Mucosa of descending colon (tissue), 3 donors: ENCODE data around the gene ATG2B. TPM values are rescaled to one million over a fixed set of nuclear protein-coding genes. Genes with fewer than 3 reads are reported as not detected.
A peak's percentile ranks its signal among the peaks of the same experiment; 100 is the strongest.

Source experiments
- ATAC-seq: fragments of 200-7000 bp; cut with Tn5 transposase; one replicate; pipeline ENCODE4 v1.9.1; 2020; ENCODE audit warnings: mild to moderate bottlenecking, moderate library complexity
- DNase-seq, 3 donors: peaks; one replicate each; pipeline ENCODE4 v3.0.0-alpha.2; 2020
- H3K36me3 ChIP-seq: fragments of 200-600 bp; one replicate; pipeline ENCODE4 v1.8.0; 2021; ENCODE audit warnings: low read depth, mild to moderate bottlenecking
- H3K4me1 ChIP-seq: fragments of 200-600 bp; one replicate; pipeline ENCODE4 v1.8.0; 2021; ENCODE audit warnings: low read depth, mild to moderate bottlenecking
- H3K4me3 ChIP-seq: fragments of 200-600 bp; one replicate; pipeline ENCODE4 v1.8.0; 2021; ENCODE audit warnings: mild to moderate bottlenecking
- H3K9me3 ChIP-seq: fragments of 200-600 bp; one replicate; pipeline ENCODE4 v1.8.0; 2021; ENCODE audit warnings: mild to moderate bottlenecking
- intact Hi-C, 2 donors: fragments of 100-400 bp; cut with DNase I in 1 of 2; cut with micrococcal nuclease in 1 of 2; formaldehyde crosslinking; loops; one replicate each; pipeline versions ENCODE4 v1.11.0 to v1.11.1; 2022; cut with DNase I, micrococcal nuclease
- total RNA-seq, 3 donors: library from RNA; stranded (reverse); fragmentation: NEBNext Ultra II Directional in 2 of 3; extraction: Animal tissue kit (Norgen Biotek cat#: 25700) in 2 of 3; gene quantifications; one replicate each; pipeline versions ENCODE4 v1.2.1 to v1.2.4, GENCODE V29; 2021 to 2023
- TF ChIP-seq, protein P1 (sequence below): fragments of 200-600 bp; IDR thresholded peaks from one replicate; pipeline ENCODE4 v1.8.0; 2022; ENCODE audit warnings: antibody characterized with exemption, mild to moderate bottlenecking
- donor health status: DM: no; HTN: no; CAD: no; lungs with moderate emphysema.
- donor health status: DM: no; HTN: no; CAD: no.
- donor health status: DM: no; HTN: yes; CAD: no.

The ATG2B gene
- total RNA-seq, 3 donors from 2014 or later = 22.1 to 35.9 (median 24.2) TPM

DNA sequence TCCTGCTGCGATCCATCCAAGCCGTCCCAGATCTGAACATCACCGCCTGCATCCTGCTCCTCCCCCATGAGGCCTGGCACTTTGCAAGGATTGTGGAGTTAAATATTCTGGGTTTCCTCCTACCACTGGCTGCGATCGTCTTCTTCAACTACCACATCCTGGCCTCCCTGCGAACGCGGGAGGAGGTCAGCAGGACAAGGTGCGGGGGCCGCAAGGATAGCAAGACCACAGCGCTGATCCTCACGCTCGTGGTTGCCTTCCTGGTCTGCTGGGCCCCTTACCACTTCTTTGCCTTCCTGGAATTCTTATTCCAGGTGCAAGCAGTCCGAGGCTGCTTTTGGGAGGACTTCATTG is 99.0 kb downstream of the ATG2B start:
- Histone ChIP-seq H3K4me3 (no peak overlapping the region), H3K9me3 (no peaks in the 10 kb centered on the region), H3K36me3 (no peaks in the 10 kb centered on the region), H3K4me1 (peaks cover 19% of the 10 kb centered on the region)
- no peak for DNase-seq
- TF ChIP-seq, protein P1, sequence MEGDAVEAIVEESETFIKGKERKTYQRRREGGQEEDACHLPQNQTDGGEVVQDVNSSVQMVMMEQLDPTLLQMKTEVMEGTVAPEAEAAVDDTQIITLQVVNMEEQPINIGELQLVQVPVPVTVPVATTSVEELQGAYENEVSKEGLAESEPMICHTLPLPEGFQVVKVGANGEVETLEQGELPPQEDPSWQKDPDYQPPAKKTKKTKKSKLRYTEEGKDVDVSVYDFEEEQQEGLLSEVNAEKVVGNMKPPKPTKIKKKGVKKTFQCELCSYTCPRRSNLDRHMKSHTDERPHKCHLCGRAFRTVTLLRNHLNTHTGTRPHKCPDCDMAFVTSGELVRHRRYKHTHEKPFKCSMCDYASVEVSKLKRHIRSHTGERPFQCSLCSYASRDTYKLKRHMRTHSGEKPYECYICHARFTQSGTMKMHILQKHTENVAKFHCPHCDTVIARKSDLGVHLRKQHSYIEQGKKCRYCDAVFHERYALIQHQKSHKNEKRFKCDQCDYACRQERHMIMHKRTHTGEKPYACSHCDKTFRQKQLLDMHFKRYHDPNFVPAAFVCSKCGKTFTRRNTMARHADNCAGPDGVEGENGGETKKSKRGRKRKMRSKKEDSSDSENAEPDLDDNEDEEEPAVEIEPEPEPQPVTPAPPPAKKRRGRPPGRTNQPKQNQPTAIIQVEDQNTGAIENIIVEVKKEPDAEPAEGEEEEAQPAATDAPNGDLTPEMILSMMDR = no peak
- no peak for ATAC-seq
- intact Hi-C loops = no loop called here

DNA sequence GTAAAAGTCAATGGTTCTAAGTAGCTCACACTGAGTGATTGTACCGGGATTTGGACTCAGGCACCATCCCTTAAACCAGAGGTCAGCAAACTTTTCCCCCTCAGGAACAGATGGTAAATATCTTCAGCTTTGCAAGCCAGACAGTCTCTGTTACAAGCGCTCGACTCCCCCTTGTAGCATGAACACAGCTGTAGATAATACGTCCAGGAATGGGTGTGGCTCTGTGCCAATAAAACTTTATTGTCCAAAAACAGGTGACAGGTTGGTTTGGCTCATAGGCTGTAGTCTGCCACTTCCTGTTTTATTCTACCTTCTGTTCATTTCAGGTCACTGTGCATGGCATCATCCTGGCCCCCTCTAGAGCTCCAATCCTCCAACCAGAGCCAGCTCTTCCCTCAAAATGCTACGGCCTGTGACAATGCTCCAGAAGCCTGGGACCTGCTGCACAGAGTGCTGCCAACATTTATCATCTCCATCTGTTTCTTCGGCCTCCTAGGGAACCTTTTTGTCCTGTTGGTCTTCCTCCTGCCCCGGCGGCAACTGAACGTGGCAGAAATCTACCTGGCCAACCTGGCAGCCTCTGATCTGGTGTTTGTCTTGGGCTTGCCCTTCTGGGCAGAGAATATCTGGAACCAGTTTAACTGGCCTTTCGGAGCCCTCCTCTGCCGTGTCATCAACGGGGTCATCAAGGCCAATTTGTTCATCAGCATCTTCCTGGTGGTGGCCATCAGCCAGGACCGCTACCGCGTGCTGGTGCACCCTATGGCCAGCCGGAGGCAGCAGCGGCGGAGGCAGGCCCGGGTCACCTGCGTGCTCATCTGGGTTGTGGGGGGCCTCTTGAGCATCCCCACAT is 99.6 kb downstream of the ATG2B start:
- TF ChIP-seq, protein P1 = no peak
- intact Hi-C loops = no loop called here
- Histone ChIP-seq H3K9me3 (no peaks in the 10 kb centered on the region), H3K36me3 (no peaks in the 10 kb centered on the region), H3K4me1 (peaks cover 19% of the 10 kb centered on the region), H3K4me3 (no peak overlapping the region)
- ATAC-seq (peak; percentile 81), DNase-seq (peak in 1 of 3 donors; percentile 59)

DNA sequence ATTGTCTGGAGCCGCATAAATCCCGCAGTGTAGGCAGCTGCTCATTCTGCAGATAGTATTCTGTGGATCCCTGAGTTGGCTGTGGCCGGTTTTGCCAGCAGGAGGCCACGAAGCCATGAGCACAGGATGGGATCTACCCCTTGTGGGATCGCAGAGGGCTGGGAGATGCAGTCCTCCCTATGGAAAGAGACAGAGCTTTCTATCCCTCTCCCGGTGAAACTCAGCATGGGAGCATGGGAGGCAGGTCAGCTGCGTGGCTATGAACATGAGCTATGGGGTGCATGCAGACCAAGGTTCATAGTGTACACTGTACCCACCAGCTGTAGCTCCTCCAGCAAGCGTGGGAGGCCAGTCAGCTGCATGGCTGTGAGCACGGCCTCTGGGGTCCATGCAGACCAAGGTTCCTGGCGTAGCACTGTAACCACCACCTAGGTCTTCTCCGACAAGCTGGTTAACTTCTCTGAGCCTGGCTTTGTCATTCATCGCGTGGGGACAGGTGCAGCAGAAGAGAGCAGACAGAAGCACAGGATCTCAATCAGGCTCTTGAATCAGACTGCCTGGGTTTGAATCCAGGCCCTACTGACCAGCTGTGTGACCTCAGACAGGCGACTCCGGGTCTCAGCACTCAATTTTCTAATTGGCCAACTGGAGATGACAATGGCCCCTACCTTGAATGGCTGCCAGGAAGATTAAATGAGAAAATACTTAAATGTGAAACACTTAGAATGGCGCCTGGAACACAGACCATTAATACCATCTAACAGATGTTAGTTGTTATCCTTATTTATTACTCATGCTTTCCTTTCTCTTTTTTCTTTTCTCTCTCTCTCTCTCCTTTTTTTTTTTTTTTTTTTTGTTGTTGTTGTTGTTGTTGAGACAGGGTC is 101.1 kb downstream of the ATG2B start:
- Histone ChIP-seq H3K4me1 (peaks cover 19% of the 10 kb centered on the region), H3K4me3 (no peak overlapping the region), H3K9me3 (no peaks in the 10 kb centered on the region), H3K36me3 (no peaks in the 10 kb centered on the region)
- TF ChIP-seq, protein P1 = no peak
- DNase-seq = no peak
- ATAC-seq = no peak
- intact Hi-C loops = no loop called here

DNA sequence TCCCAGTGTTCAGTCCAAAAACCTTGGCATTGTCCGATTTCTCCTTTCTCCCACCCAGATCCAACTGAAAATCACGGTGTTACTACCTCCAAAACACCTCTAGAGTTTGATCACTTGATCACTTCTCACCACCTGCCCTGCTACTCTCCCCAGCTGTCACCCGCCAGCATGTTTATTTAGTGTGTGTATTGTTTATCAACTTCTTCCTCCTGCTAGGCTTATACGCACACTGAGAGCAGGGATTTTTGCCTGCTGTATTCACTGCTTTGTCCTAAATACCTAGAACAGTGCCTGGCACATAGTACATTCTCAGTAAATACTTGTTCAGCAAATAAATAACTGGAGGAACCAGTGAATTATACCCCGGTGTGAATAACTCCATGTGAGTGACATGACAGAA is 102.1 kb downstream of the ATG2B start:
- Histone ChIP-seq H3K4me3 (no peak overlapping the region), H3K4me1 (peaks cover 19% of the 10 kb centered on the region), H3K36me3 (no peaks in the 10 kb centered on the region), H3K9me3 (no peaks in the 10 kb centered on the region)
- TF ChIP-seq, protein P1 = no peak
- DNase-seq = no peak
- intact Hi-C loops = no loop called here
- ATAC-seq = peak; percentile 64

DNA sequence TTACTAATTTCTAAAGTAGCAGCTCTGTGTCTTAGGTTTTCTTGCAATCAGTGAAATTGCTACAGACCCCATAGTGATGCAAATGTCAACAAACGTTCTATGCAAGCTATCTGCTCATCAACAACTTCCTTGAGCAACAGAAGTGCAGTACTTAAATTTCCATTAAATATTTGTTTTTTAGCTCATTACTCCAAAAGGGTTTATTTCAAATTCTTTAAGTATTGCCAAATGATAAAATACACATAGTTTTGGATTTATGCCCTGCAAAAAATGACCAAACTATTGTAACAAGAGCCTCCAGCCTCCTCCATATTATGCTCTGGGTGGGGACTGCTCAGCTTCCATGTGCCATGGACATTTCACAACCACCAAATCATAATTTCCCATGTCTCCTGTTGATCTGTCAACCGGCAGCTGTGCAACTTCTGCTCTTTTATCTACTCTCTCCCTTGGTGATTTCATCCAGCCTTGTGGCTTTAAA is 102.8 kb downstream of the ATG2B start:
- ATAC-seq = no peak
- no peak for DNase-seq
- Histone ChIP-seq H3K36me3 (no peaks in the 10 kb centered on the region), H3K4me3 (no peak overlapping the region), H3K4me1 (peaks cover 19% of the 10 kb centered on the region), H3K9me3 (no peaks in the 10 kb centered on the region)
- TF ChIP-seq, protein P1 = no peak
- intact Hi-C loops = no loop called here
